ENCODE measurements around the gene CLMP.

GRCh38 chr11:123093739-123094138 lies 101.3 kb downstream of the CLMP start:
- TF ChIP-seq GATA2 (IDR thresholded peaks at IDR 0.05; ENCODE audit: low read depth, low read length) (no peak), GATA3 (IDR thresholded peaks at IDR 0.05; ENCODE audit: low read depth, low read length) (no peak)

Data from SH-SY5Y (cell line).